K562 (cell line): ENCODE measurements around the gene GINS2. TPM values are rescaled to one million over a fixed set of nuclear protein-coding genes. Genes with fewer than 3 reads are reported as not detected.

Source experiments
- ATAC-seq: fragments of 200-7000 bp; cut with Tn5 transposase; 3 replicates; pipeline ENCODE4 v1.9.1; 2020; ENCODE audit warnings: moderate library complexity
- BruUV-seq: library from RNA; stranded (reverse); fragments of 400-500 nt; replicated peaks from 2 replicates; lab custom pipeline; 2021; lab: Mats Ljungman, UMichigan
- CTCF ChIA-PET: fragments of 300-600 bp; formaldehyde crosslinking; extraction: SDS; loops from one replicate; lab custom pipeline; 2021; ENCODE audit warnings: low intra/inter-chr PET ratio; lab: Yijun Ruan, JAX
- POLR2A ChIA-PET: fragments of 300-600, 350-650 bp; sonication (Branson Sonifier 250); formaldehyde crosslinking; extraction: SDS; loops from one replicate; lab custom pipeline; 2021; ENCODE audit warnings: antibody characterized with exemption, inconsistent platforms; lab: Yijun Ruan, JAX
- DNase-seq, 4 experiments: peaks; one replicate each; pipeline versions ENCODE4 v3.0.0 to v3.0.0-alpha.2; 2011 to 2018; ENCODE audit warnings: low spot score in 3 of 4, mixed read lengths in 3 of 4; ENCODE audit errors: extremely low read depth in 1 of 4
- FAIRE-seq: peaks from 2 replicates; lab custom pipeline; 2011; peaks lifted over from hg19 to GRCh38; lab: Jason Lieb, UNC
- H2AFZ ChIP-seq: 2 replicates; pipeline ENCODE4 v1.6.0; 2011; ENCODE audit warnings: low read depth, low read length, control low read depth, inconsistent platforms
- H3K27ac ChIP-seq: fragments of 200-600 bp; 3 replicates; pipeline ENCODE4 v1.8.0; 2011; ENCODE audit warnings: low read depth, mild to moderate bottlenecking, control low read depth, inconsistent platforms, low read length, moderate library complexity, mixed read lengths; ENCODE audit errors: extremely low read depth
- H3K27me3 ChIP-seq, 2 experiments: fragments of 300-600 bp in 1 of 2; 2 replicates in 1 of 2; 3 replicates in 1 of 2; pipeline versions ENCODE4 v1.6.0 to v1.8.0; 2011; ENCODE audit warnings: inconsistent platforms in 2 of 2, low read length in 2 of 2, mild to moderate bottlenecking in 1 of 2, mixed read lengths in 1 of 2, moderate library complexity in 1 of 2; ENCODE audit not compliant: control insufficient read depth in 2 of 2, insufficient read depth in 2 of 2
- H3K36me3 ChIP-seq: fragments of 300-600 bp; 3 replicates; pipeline ENCODE4 v1.8.0; 2011; ENCODE audit warnings: mild to moderate bottlenecking, low read length, inconsistent platforms; ENCODE audit not compliant: control insufficient read depth, insufficient read depth
- H3K4me1 ChIP-seq, 2 experiments: fragments of 200-600 bp in 1 of 2; replicated peaks in 1 of 2; 2 replicates in 1 of 2; 3 replicates in 1 of 2; pipeline versions ENCODE4 v1.5.1 to v1.8.0; 2011; ENCODE audit warnings: inconsistent platforms in 2 of 2, low read length in 2 of 2, mild to moderate bottlenecking in 1 of 2, mixed read lengths in 1 of 2, moderate library complexity in 1 of 2; ENCODE audit not compliant: control insufficient read depth in 2 of 2, insufficient read depth in 2 of 2
- H3K4me2 ChIP-seq: 2 replicates; pipeline ENCODE4 v1.6.1; 2011; ENCODE audit warnings: low read length, control low read depth, inconsistent platforms, mixed read lengths; ENCODE audit not compliant: insufficient read depth
- H3K4me3 ChIP-seq: fragments of 200-600 bp; sonication (generic), shearing (Covaris generic); 2 replicates; pipeline ENCODE4 v1.5.1; 2016; ENCODE audit warnings: control low read depth, inconsistent platforms
- H3K79me2 ChIP-seq: fragments of 200-600 bp; 3 replicates; pipeline ENCODE4 v1.8.0; 2011; ENCODE audit warnings: low read length, inconsistent platforms; ENCODE audit not compliant: control insufficient read depth, insufficient read depth
- H3K9ac ChIP-seq, 2 experiments: 2 replicates each; pipeline versions ENCODE4 v1.6.0 to v1.6.1; 2011; ENCODE audit warnings: low read depth in 2 of 2, low read length in 2 of 2, control low read depth in 1 of 2, inconsistent platforms in 1 of 2, mild to moderate bottlenecking in 1 of 2, mixed read lengths in 1 of 2; ENCODE audit not compliant: insufficient read depth in 1 of 2
- H3K9me1 ChIP-seq: one replicate; pipeline ENCODE4 v1.6.0; 2011; ENCODE audit warnings: inconsistent platforms, mild to moderate bottlenecking, low read length, moderate library complexity; ENCODE audit not compliant: control insufficient read depth, insufficient read depth
- H3K9me3 ChIP-seq: replicated peaks from 2 replicates; pipeline ENCODE4 v1.5.1; 2011; ENCODE audit warnings: low read depth, low read length, inconsistent platforms; ENCODE audit not compliant: control insufficient read depth, insufficient read depth
- H4K20me1 ChIP-seq: replicated peaks from 2 replicates; pipeline ENCODE4 v1.6.1; 2011; ENCODE audit warnings: low read length, inconsistent platforms, mixed read lengths; ENCODE audit not compliant: control insufficient read depth, insufficient read depth
- BHLHE40 ChIP-seq: IDR thresholded peaks from 2 replicates; pipeline ENCODE4 v1.6.1; 2011; ENCODE audit warnings: low read length, improper control_type of control experiment
- BRF1 ChIP-seq: IDR thresholded peaks from 3 replicates; pipeline ENCODE4 v1.6.1; 2011; ENCODE audit warnings: borderline replicate concordance, mild to moderate bottlenecking; ENCODE audit not compliant: insufficient read length; ENCODE audit errors: extremely low read depth
- C11orf30 ChIP-seq: fragments of 450-650 bp; IDR thresholded peaks from 2 replicates; pipeline ENCODE4 v1.6.1; 2016; ENCODE audit warnings: low read depth, mild to moderate bottlenecking
- CBFB ChIP-seq: sonication (generic); formaldehyde crosslinking; IDR thresholded peaks from 2 replicates; pipeline ENCODE4 v1.4.0; 2020; ENCODE audit warnings: mild to moderate bottlenecking, missing genetic modification reagents
- HMGXB4 ChIP-seq: sonication (generic); formaldehyde crosslinking; IDR thresholded peaks from 2 replicates; pipeline ENCODE4 v1.8.1; 2023; ENCODE audit warnings: mild to moderate bottlenecking, missing genetic modification reagents
- KAT8 ChIP-seq: fragments of 450-650 bp; IDR thresholded peaks from 2 replicates; pipeline ENCODE4 v1.6.1; 2016; ENCODE audit warnings: low read depth, mild to moderate bottlenecking
- KDM1A ChIP-seq, 2 experiments: fragments of 450-650 bp; IDR thresholded peaks; 2 replicates each; pipeline ENCODE4 v1.6.1; 2016; ENCODE audit warnings: mild to moderate bottlenecking in 2 of 2
- NCOA6 ChIP-seq: fragments of 450-650 bp; IDR thresholded peaks from 2 replicates; pipeline ENCODE4 v1.6.1; 2017; ENCODE audit warnings: mild to moderate bottlenecking
- PURB ChIP-seq: sonication (generic); formaldehyde crosslinking; IDR thresholded peaks from 2 replicates; pipeline ENCODE4 v1.9.0; 2021; ENCODE audit warnings: low read depth, mild to moderate bottlenecking, missing genetic modification reagents
- RCOR1 ChIP-seq, 2 experiments: IDR thresholded peaks; 2 replicates each; pipeline ENCODE4 v1.6.1; 2012; ENCODE audit warnings: low read depth in 2 of 2, low read length in 2 of 2, borderline replicate concordance in 1 of 2, improper control_type of control experiment in 1 of 2
- SMAD2 ChIP-seq: fragments of 150-350 bp; IDR thresholded peaks from 2 replicates; pipeline ENCODE4 v1.6.1; 2014; ENCODE audit warnings: low read depth, mild to moderate bottlenecking, low read length
- SMAD4 ChIP-seq: fragments of 250-450 bp; sonication (Bioruptor Pico); conservative IDR thresholded peaks from 2 replicates; pipeline ENCODE4 v1.8.0; 2021; ENCODE audit warnings: inconsistent platforms, mild to moderate bottlenecking, moderate library complexity
- USF2 ChIP-seq: sonication (generic); formaldehyde crosslinking; IDR thresholded peaks from 2 replicates; pipeline ENCODE4 v1.5.0; 2020; ENCODE audit warnings: missing genetic modification reagents
- ZBTB1 ChIP-seq: sonication (generic); formaldehyde crosslinking; IDR thresholded peaks from 2 replicates; pipeline ENCODE4 v1.8.1; 2023; ENCODE audit warnings: missing genetic modification reagents, low read depth, mild to moderate bottlenecking, borderline replicate concordance
- WGBS: fragments of 100-300 bp; shearing (Covaris generic); methylation state at CpG from one replicate; pipeline ENCODE4 v1.1.6; 2016; ENCODE audit warnings: low coverage, mixed read lengths; ENCODE audit not compliant: insufficient coverage; ENCODE audit errors: missing lambda C conversion rate; 5-methylcytosine and 5-hydroxymethylcytosine counted together
- in situ Hi-C: fragments of 300-500 bp; cut with MboI; formaldehyde crosslinking; loops from 4 replicates; pipeline ENCODE4 v1.15.0; 2018; ENCODE audit warnings: inconsistent platforms, mixed read lengths
- intact Hi-C: fragments of 100-400 bp; cut with micrococcal nuclease; formaldehyde crosslinking; loops from 2 replicates; pipeline ENCODE4 v1.14.2; 2022
- polyA plus RNA-seq, 8 experiments: library from polyadenylated mRNA; depleted of rRNA in 4 of 8; stranded (reverse) in 5 of 8; unstranded in 3 of 8; fragments of >200 nt; fragmentation: Nextera tagmentation in 2 of 8; fragmentation: Illumina TruSeq in 1 of 8; extraction: Ambion mirVana in 2 of 8; extraction: Trizol in 1 of 8; gene quantifications; 2 replicates each; pipeline versions ENCODE4 v1.2.1 to v1.2.3, GENCODE V29; 2011 to 2014; ENCODE audit warnings: inconsistent platforms in 1 of 8, missing spikeins in 1 of 8
- total RNA-seq, 7 experiments: library from RNA; depleted of rRNA in 6 of 7; stranded (reverse); fragments of >200 nt in 6 of 7; fragmentation: Illumina TruSeq in 2 of 7; extraction: Trizol in 2 of 7; gene quantifications; 2 replicates each; pipeline versions ENCODE4 v1.2.1 to v1.2.3, GENCODE V29; 2011 to 2021; ENCODE audit warnings: low replicate concordance in 1 of 7

Gene GINS2
- total and polyA plus RNA-seq, 9 of the 15 experiments (the other 6 are each of a cell fraction or from before 2014, with no cell fraction given) = 40.4 to 76.2 (median 44.6) TPM

DNA sequence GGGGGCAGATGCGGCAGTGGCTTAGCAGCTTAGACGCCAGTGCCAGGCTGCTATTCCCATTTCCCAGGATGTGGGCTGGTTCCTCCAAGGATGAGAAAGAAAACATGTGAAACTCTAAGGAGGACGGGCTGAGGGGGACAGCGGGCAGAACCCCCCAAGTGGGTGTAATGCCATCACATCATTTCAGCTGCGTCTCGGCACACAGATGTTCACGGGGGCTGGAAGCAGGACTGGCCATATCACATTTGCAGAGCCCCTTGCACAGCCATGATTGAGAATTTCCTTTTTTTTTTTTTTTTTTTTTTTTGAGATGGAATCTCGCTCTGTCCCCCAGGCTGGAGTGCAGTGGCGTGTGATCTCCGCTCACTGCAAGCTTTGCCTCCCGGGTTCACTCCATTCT, 15.3 kb upstream of the GINS2 start:
- ChIA-PET POLR2A (no interaction called here), CTCF (no interaction called here)
- Histone ChIP-seq H3K4me3 (no peak overlapping the region), H3K27ac (no peak overlapping the region), H3K36me3 (no peaks in the 10 kb centered on the region), H3K4me1 (peaks cover 7 to 20% of the 10 kb centered on the region in 2 experiments), H3K4me2 (no peak overlapping the region), H3K9me1 (no peaks in the 10 kb centered on the region), H4K20me1 (peaks cover 8% of the 10 kb centered on the region; the same call in 1 of the 2 replicates)
- in situ Hi-C loops = no loop called here
- FAIRE-seq (no peak), ATAC-seq (no peak)
- BruUV-seq = no TSS peak
- no peak for TF ChIP-seq C11orf30
- TF ChIP-seq, all 486 proteins: peak for 0
- Histone ChIP-seq H3K9me3 (peaks cover 5% of the 10 kb centered on the region), H3K9ac (no peak overlapping the region), H2AFZ (no peak overlapping the region), H3K27me3 (peaks cover 7 to 20% of the 10 kb centered on the region in 2 experiments), H3K79me2 (no peaks in the 10 kb centered on the region)
- intact Hi-C loops = no loop called here
- DNase-seq = no peak
- 28% methylated on average over 7 of the region's 11 CpGs for WGBS

DNA sequence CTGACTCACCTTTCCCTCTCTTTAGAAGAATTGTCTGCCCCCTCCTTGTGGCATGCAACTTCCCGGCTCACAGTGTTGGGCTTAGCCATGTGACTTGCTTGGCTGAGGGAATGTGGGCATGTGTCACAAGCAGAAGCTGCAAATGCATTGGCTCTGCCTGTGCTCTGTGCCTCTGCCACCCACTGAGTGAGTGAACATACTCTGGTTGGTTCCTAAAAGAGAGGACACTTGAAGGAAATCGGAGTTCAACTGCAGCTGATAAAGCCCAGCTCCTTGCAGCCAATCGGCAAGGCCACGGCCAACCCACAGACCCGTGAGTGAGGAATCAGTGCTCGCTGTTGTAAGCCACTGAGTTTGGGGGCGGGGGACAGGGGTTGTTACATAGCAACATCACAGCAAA, 10.9 kb upstream of the GINS2 start:
- peak; percentile 11; the same call in 2 of the 3 replicates for ATAC-seq
- intact Hi-C loops = no loop called here
- peaks cover 13 to 25% of the 10 kb centered on the region in 2 experiments for H3K4me1 ChIP-seq
- BruUV-seq = no TSS peak
- peaks cover 5% of the 10 kb centered on the region for H3K9me3 ChIP-seq
- 0 out of 2 replicates have a peak, but pooled peaks cover 2% of the 10 kb centered on the region for H4K20me1 ChIP-seq
- H3K27ac ChIP-seq = no peak overlapping the region
- ChIA-PET CTCF (no interaction called here), POLR2A (interaction anchor here (1.2 kb wide), 1 partner anchor 21 kb away, joined by 3 read pairs; no protein-coding TSS in a partner anchor)
- peak in 2 of 4 experiments; percentile 38 to 40 for DNase-seq
- WGBS = 18% methylated on average over 7 of the region's 7 CpGs
- H3K9me1 ChIP-seq = peaks cover 3% of the 10 kb centered on the region
- H3K4me2 ChIP-seq = no peak overlapping the region; the same call in 1 of the 2 replicates
- H3K79me2 ChIP-seq = no peaks in the 10 kb centered on the region
- peaks cover 12 to 35% of the 10 kb centered on the region in 2 experiments; a peak in 4 of 5 replicates for H3K27me3 ChIP-seq
- FAIRE-seq = peak; percentile 77
- H2AFZ ChIP-seq = 0 out of 2 replicates have a peak overlapping the region, but pooled peaks have one; percentile 90
- no peaks in the 10 kb centered on the region for H3K36me3 ChIP-seq
- in situ Hi-C loops = no loop called here
- H3K4me3 ChIP-seq = no peak overlapping the region
- H3K9ac ChIP-seq = peak overlapping the region; percentile 26 to 83; a peak in 2 of 4 replicates
- TF ChIP-seq SMAD4 = no peak
- TF ChIP-seq KDM1A (IDR thresholded peaks at IDR 0.05) = peak; percentile 70 to 79
- no peak for TF ChIP-seq KAT8
- TF ChIP-seq NCOA6 = no peak
- no peak for TF ChIP-seq USF2
- no peak for TF ChIP-seq SMAD2
- no peak for TF ChIP-seq CBFB (CRISPR knock-in tag)
- no peak for TF ChIP-seq ZBTB1 (CRISPR knock-in tag)
- no peak for TF ChIP-seq HMGXB4 (CRISPR knock-in tag)
- TF ChIP-seq RCOR1 (IDR thresholded peaks at IDR 0.05; ENCODE audit: borderline replicate concordance in 1 of 2, low read depth in 2 of 2, low read length in 2 of 2) = peak; percentile 25 to 72; a peak in 2 of 4 replicates
- TF ChIP-seq PURB = no peak
- peak; percentile 67; the same call in 1 of the 2 replicates for TF ChIP-seq BHLHE40
- TF ChIP-seq BRF1 = no peak
